ENCODE results near the gene SLC26A9. TPM values are rescaled to one million over a fixed set of nuclear protein-coding genes. Genes with fewer than 3 reads are reported as not detected.

SLC26A9 gene
- total and polyA plus RNA-seq, 9 of the 15 experiments (the other 6 are each of a cell fraction or from before 2014, with no cell fraction given) = 0.03 TPM; not detected in 8

- TF ChIP-seq TBL1XR1 (IDR thresholded peaks at IDR 0.05; ENCODE audit: low read length in 2 of 2) = no peak
- TF ChIP-seq ZNF324 (CRISPR knock-in tag; IDR thresholded peaks at IDR 0.05) = no peak
- TF ChIP-seq UBTF (IDR thresholded peaks at IDR 0.05; ENCODE audit: borderline replicate concordance in 1 of 2, low read depth in 2 of 2, low read length in 2 of 2) = no peak
- TF ChIP-seq ZBTB49 (CRISPR knock-in tag; IDR thresholded peaks at IDR 0.05; ENCODE audit: borderline replicate concordance) = no peak
- TF ChIP-seq CBX1 (IDR thresholded peaks at IDR 0.05; ENCODE audit: low read depth) = no peak
- no peak for TF ChIP-seq CBX3 (IDR thresholded peaks at IDR 0.05; ENCODE audit: borderline replicate concordance in 1 of 2, low read length in 2 of 2)
- no peak for TF ChIP-seq FOXA3 (CRISPR knock-in tag; conservative IDR thresholded peaks at IDR 0.05 in 1 of 2, IDR thresholded peaks at IDR 0.05 in 1 of 2)
- no peak for TF ChIP-seq DIDO1 (tag; IDR thresholded peaks at IDR 0.05; ENCODE audit: low read depth)
- no peak for TF ChIP-seq E2F8 (IDR thresholded peaks at IDR 0.05; ENCODE audit: low read depth, partially characterized antibody)
- TF ChIP-seq ZC3H11A (IDR thresholded peaks at IDR 0.05; ENCODE audit: low read depth, low read length) = no peak
- intact Hi-C loops (cut with micrococcal nuclease) (no loop called here), in situ Hi-C loops (cut with MboI) (no loop called here)
- no peak overlapping the region for H3K4me2 ChIP-seq (ENCODE audit: insufficient read depth, low read length)
- DNase-seq (ENCODE audit: extremely low read depth in 1 of 4, low spot score in 3 of 4) (no peak), FAIRE-seq (no peak), ATAC-seq (no peak)
- no peaks in the 10 kb centered on the region for H4K20me1 ChIP-seq (replicated peaks; ENCODE audit: control insufficient read depth, insufficient read depth, low read length)
- H3K9me3 ChIP-seq (replicated peaks; ENCODE audit: control insufficient read depth, insufficient read depth, low read depth, low read length) = no peaks in the 10 kb centered on the region
- H3K27me3 ChIP-seq (ENCODE audit: control insufficient read depth in 2 of 2, insufficient read depth in 2 of 2, low read length in 2 of 2) = no peaks in the 10 kb centered on the region
- 0% methylated on average over 1 of the region's 1 CpG for WGBS (ENCODE audit: insufficient coverage, low coverage, missing lambda C conversion rate)
- H3K36me3 ChIP-seq (ENCODE audit: control insufficient read depth, insufficient read depth, low read length) = no peaks in the 10 kb centered on the region
- ChIA-PET CTCF (ENCODE audit: low intra/inter-chr PET ratio) (no interaction called here), POLR2A (interaction anchor here (0.8 kb wide), 1 partner anchor 21 kb away, joined by 3 read pairs; no protein-coding TSS in a partner anchor)
- H3K4me1 ChIP-seq (replicated peaks in 1 of 2; ENCODE audit: control insufficient read depth in 2 of 2, insufficient read depth in 2 of 2, low read length in 2 of 2) = no peaks in the 10 kb centered on the region
- no TSS peak for BruUV-seq (replicated peaks)
- H2AFZ ChIP-seq (ENCODE audit: low read depth, low read length) = no peak overlapping the region
- H3K9me1 ChIP-seq (ENCODE audit: control insufficient read depth, insufficient read depth, low read length) = no peaks in the 10 kb centered on the region
- no peak overlapping the region for H3K9ac ChIP-seq (ENCODE audit: insufficient read depth in 1 of 2, low read depth in 2 of 2, low read length in 2 of 2)
- H3K4me3 ChIP-seq = no peak overlapping the region
- H3K79me2 ChIP-seq (ENCODE audit: control insufficient read depth, insufficient read depth, low read length) = no peaks in the 10 kb centered on the region
- no peak overlapping the region for H3K27ac ChIP-seq (ENCODE audit: extremely low read depth, low read depth, low read length)
Observed at GRCh38 chr1:205879974-205880373, 63.3 kb downstream of the SLC26A9 start.
